ENCODE measurements around the gene TTBK1.

Gene TTBK1

DNA sequence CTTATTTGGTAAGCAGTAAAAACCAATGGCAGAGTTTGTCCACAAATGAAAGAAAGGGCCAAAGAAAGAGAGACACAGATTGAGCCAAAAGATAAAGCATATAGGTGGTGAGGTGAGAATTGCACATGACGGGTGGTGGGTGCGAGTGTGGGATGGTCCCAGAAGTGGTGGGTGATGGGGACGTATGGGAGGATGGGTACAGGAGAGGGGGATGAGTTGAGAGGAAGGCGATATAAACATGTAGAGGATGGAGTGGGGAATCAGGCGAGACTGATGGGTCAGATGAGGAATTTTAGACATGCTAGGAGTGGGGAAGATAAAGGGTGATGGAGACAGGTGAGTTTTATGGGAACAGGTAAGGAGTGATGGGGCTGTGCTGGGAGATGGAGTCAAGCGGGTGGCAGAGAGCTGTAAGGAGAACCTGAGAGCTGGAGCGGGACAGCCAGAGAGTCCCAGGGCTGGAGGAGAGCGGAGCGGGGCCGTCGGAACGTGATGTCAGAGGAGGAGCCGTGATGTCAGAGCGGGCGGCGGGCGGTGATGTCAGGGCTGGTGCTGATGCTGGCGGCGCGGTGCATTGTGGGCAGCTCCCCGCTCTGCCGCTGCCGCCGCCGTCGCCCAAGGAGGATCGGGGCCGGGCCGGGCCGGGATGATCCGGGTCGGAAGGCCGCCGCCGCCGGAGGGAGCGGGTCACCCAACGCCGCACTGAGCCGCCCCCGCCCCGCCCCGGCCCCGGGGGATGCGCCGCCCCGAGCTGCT, at the start of gene TTBK1:
TSS of gene TTBK1 (plus strand) at position 574 of the 756 bp plus-strand sequence. CDS start 3,180 bp downstream, outside the sequence.
- DNase-seq (ENCODE audit: low read depth), result no peak
- TF ChIP-seq, protein P1, sequence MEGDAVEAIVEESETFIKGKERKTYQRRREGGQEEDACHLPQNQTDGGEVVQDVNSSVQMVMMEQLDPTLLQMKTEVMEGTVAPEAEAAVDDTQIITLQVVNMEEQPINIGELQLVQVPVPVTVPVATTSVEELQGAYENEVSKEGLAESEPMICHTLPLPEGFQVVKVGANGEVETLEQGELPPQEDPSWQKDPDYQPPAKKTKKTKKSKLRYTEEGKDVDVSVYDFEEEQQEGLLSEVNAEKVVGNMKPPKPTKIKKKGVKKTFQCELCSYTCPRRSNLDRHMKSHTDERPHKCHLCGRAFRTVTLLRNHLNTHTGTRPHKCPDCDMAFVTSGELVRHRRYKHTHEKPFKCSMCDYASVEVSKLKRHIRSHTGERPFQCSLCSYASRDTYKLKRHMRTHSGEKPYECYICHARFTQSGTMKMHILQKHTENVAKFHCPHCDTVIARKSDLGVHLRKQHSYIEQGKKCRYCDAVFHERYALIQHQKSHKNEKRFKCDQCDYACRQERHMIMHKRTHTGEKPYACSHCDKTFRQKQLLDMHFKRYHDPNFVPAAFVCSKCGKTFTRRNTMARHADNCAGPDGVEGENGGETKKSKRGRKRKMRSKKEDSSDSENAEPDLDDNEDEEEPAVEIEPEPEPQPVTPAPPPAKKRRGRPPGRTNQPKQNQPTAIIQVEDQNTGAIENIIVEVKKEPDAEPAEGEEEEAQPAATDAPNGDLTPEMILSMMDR (IDR thresholded peaks at IDR 0.05; ENCODE audit: insufficient read depth, low read depth, low read length, missing control alignments), result no peak

DNA sequence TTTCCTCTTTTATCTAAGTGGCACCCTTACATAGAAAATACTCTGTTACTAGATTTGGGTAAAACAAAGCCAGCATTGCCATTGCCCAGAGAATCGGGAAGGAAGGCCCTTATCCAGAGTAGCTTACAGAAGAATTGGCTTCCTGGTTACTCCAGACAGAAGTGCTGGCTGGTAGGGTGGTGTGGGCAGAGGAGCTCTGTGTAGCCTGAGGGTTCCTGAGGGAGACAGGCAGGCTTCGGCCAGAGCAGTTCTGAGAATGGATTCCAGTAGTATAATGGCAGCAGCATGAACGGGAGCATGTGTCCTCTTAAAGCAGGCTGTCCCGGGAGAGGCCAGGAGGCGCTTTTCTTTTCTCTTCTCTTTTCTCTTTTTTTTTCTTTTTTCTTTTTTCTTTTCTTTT, 49.4 kb upstream of the TTBK1 start:
- no peak overlapping the region for H3K4me3 ChIP-seq (ENCODE audit: low read length)
- no peak for DNase-seq (ENCODE audit: low read depth)
- TF ChIP-seq, protein P1 (IDR thresholded peaks at IDR 0.05; ENCODE audit: insufficient read depth, low read depth, low read length, missing control alignments), result no peak

More for the DNA sequence above, at the start of gene TTBK1:
- no peak within 1 kb of the TSS for H3K4me3 ChIP-seq (ENCODE audit: low read length)

DNA sequence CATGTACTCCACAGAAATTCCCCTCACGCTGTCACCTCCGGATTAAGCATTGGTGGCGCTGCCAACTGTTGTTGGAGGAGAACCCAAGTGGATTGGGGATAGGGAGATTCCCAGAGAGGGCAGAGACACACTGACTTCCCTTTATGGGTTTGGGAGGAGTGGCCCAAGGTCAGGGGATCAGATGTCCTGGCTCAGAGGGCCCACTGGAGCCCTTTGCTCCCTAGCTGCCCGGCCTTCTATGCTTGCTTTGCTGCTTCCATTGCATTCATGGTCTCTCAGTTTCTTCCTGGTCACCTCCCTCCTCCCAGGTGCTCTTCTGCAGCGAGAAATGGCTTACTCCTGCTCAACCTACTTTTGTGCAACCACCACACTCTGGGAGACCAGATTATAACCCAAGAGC, 46.9 kb upstream of the TTBK1 start:
- DNase-seq (ENCODE audit: low read depth), result no peak

DNA sequence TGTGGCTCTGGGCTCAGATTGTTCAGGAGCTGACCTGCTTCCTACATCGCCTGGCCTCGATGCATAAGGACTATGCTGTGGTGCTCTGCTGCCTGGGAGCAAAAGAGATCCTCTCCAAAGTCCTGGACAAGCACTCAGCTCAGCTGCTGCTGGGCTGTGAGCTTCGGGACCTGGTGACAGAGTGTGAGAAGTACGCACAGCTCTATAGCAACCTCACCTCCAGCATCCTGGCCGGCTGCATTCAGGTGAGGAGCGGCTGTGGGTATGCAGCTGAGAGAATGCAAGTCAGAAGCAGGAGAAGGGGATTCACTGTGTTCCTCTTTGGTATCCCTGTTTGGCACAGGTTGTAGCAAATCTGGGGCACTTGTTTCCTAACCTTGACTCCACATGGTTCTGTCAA, 43.4 kb upstream of the TTBK1 start:
- H3K4me3 ChIP-seq (ENCODE audit: low read length), result no peak overlapping the region
- TF ChIP-seq, protein P1 (IDR thresholded peaks at IDR 0.05; ENCODE audit: insufficient read depth, low read depth, low read length, missing control alignments), result no peak
- DNase-seq (ENCODE audit: low read depth), result no peak

More for the DNA sequence above, 46.9 kb upstream of the TTBK1 start:
- TF ChIP-seq, protein P1 (IDR thresholded peaks at IDR 0.05; ENCODE audit: insufficient read depth, low read depth, low read length, missing control alignments), result no peak
- H3K4me3 ChIP-seq (ENCODE audit: low read length), result no peak overlapping the region

DNA sequence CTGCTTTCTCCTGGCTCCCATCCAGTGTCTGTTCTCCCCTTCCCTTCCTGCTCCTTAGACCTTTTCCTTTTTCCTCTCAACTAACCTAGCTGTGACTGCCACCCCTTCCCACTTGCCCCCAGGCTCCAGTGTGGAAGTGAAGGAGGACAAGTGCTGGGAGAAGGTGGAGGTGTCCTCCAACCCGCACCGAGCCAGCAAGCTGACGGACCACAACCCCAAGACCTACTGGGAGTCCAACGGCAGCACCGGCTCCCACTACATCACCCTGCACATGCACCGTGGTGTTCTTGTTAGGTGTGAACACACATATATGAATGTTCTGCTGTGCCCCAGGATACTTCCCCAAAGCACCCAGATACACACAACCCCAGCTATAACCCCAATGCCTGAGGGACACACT, 42.7 kb upstream of the TTBK1 start:
- DNase-seq (ENCODE audit: low read depth), result no peak
- TF ChIP-seq, protein P1 (IDR thresholded peaks at IDR 0.05; ENCODE audit: insufficient read depth, low read depth, low read length, missing control alignments), result no peak
- H3K4me3 ChIP-seq (ENCODE audit: low read length), result no peak overlapping the region

DNA sequence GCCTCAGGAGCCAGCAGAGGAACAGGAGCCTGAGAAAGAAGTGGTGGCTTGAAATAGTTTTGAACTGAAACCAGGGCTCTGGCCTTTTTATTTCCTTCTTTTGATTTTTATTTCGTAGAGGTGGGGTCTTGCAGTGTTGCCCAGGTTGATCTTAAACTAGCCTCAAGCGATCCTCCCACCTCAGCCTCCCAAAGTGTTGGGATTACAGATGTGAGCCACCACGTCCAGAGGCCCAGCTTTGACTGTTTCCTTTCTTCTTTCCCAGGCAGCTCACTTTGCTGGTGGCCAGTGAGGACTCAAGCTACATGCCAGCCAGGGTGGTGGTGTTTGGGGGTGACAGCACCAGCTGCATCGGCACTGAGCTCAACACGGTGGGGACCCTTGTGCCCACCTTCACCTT, 40.8 kb upstream of the TTBK1 start:
- TF ChIP-seq, protein P1 (IDR thresholded peaks at IDR 0.05; ENCODE audit: insufficient read depth, low read depth, low read length, missing control alignments), result no peak
- H3K4me3 ChIP-seq (ENCODE audit: low read length), result no peak overlapping the region
- DNase-seq (ENCODE audit: low read depth), result no peak

All from epithelial cell of esophagus (primary cell).